WTC11 (cell line): ENCODE data around the gene PPM1M.

ENCODE experiments used
- CTCF ChIP-seq: fragments of 200-600 bp; IDR thresholded peaks from 2 replicates; pipeline ENCODE4 v1.8.0; 2022; ENCODE audit warnings: antibody characterized with exemption
- HMGXB4 ChIP-seq: sonication (generic); formaldehyde crosslinking; IDR thresholded peaks from 2 replicates; pipeline ENCODE4 v1.8.1; 2023; ENCODE audit warnings: mild to moderate bottlenecking, moderate library complexity, missing genetic modification reagents
- PRDM15 ChIP-seq: sonication (generic); formaldehyde crosslinking; IDR thresholded peaks from 2 replicates; pipeline ENCODE4 v1.8.0; 2022; ENCODE audit warnings: missing genetic modification reagents
- RELA ChIP-seq: sonication (generic); formaldehyde crosslinking; IDR thresholded peaks from 2 replicates; pipeline ENCODE4 v1.8.1; 2022; ENCODE audit warnings: missing genetic modification reagents, mild to moderate bottlenecking, borderline replicate concordance

GRCh38 chr3:52240059-52240885 is 5.3 kb upstream of the PPM1M start:
- no peak for TF ChIP-seq PRDM15 (CRISPR knock-in tag)
- no peak for TF ChIP-seq CTCF
- no peak for TF ChIP-seq HMGXB4 (CRISPR knock-in tag)
- TF ChIP-seq RELA (CRISPR knock-in tag) = no peak
